Iris pigment epithelial cell (primary cell): ENCODE results near the gene EPS15.
"Not testable (repeated sequence)": the region's sequence is repeated elsewhere in the genome, so short reads cannot be mapped to it uniquely, and the experiment has no call there.

Source experiments
- DNase-seq: peaks from one replicate; pipeline ENCODE4 v3.0.0-alpha.2; 2011; ENCODE audit warnings: low read depth

The EPS15 gene

DNA sequence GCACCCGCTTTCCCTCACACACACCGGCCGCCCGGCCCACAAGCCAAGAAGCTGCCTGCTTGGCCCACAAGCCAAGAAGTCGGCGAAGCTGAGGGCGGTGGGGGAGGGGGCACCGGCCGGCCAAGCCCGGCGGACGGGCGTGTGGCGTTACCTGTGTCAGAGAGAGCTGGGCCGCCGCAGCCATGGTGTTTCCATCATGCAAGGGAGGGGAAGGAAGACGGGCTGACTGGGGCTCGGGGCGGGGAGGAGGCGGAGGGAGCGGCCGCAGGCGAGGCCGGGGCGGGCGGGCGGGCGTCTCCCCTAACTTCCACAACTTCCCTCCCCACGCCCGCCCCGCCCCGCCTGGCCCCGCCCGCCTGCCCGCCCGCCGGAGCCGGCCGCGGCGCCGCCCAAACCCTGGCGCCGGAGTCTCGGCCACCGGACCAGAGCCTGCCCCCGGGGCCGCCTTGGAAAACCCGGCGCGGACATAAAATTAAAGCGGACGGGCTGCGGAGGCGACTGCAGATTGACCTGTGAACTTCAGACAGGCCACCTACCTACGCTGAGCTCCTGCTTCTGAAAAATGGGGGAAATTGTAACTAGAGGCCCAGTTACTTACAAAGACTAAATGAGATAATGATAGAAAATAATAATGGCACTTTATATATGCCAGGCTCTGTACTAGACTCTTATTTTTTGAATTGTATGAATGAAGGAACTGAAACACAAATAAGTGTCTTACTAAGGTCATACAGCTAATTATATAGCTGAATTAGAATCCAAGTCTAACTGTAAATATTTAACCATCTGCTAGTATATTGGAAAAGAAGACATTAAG, at the start of gene EPS15:
TSS of gene EPS15 (minus strand) at position 219 of the 817 bp plus-strand sequence. CDS start at position 184, 35 bp downstream.
- DNase-seq = peak; percentile 78

DNA sequence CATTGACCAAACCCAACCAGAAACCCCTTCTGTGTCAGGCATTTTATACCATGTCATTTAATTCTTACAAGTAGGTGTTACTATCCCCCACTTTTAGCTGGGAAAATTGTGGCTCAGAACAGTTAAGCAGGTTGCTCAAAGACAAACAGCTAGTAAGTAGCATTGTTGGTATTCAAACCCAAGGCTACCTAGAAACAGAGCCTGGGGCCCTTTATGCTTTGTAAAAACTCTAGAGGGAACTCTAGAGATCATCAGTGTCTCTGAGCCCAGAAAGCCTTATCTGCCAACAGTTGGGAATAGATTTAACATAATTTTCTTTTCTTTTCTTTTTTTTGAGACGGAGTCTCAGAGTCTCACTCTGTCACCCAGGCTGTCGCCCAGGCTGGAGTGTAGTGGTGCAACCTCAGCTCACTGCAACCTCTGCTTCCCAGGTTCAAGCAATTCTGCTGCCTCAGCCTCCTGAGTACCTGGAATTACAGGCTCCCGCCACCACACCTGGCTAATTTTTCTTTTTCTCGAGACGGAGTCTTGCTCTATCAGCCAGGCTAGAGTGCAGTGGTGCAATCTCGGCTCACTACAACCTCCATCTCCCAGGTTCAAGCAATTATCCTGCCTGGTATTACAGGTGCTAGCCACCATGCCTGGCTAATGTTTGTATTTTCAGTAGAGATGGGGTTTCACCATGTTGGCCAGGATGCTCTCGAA, 49.3 kb upstream of the EPS15 start:
- no peak for DNase-seq

DNA sequence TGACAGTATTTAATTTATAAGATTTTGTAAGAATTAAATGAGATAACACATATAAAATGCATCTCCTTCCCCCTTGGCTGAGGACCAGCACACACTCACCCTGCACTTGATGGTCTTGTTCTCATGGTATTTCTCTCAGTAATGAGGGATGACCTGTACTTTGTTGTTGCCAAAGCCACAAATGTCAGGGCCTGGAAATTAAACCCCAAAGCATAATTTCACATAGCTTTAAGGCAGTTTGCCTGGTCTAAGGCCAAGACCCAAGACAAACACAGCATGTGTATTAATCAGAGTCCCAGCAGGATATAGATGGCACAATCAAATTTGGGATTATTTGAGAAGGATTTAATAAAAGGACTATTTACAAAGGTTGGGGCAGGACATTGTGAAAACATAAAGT, 48.6 kb upstream of the EPS15 start:
- peak; percentile 93 for DNase-seq

DNA sequence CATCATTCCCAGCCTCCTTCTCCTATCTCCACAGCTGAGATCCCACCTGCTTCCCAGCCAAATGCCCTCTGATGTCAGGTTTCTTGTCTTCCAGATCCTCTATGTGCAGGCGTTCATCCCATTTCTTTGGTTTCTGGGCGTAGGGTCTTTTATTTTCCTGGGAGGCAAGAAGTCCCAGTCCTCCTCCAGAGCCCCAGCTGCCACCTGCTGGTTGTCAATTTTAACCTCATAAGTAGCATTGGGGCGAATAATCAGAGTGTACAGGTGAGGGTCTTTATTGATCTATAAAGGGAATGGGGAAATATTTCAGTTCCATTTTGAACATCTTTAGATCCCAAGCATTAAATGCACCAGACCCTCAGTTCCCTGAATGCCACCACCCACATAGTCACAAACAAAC, 47.2 kb upstream of the EPS15 start:
- DNase-seq = no peak

DNA sequence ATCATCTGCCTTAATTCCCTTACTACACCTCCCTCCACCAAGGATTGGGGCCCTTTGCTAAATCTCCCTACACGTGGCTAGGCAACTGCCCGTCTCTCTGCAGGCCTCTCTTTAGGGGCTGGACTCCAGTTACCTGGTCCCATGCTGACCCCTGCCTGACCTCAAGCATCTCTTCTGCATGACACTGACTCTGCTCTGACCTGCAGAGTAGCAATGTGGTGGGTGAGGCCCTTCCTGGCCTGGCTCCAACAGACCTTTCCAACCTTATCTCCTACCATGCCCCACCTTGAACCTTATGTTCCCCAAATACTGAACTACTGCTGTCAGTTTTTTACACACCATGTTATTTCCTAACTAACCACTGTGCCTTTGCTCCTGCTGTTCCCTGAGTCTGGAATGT, 45.9 kb upstream of the EPS15 start:
- no peak for DNase-seq

DNA sequence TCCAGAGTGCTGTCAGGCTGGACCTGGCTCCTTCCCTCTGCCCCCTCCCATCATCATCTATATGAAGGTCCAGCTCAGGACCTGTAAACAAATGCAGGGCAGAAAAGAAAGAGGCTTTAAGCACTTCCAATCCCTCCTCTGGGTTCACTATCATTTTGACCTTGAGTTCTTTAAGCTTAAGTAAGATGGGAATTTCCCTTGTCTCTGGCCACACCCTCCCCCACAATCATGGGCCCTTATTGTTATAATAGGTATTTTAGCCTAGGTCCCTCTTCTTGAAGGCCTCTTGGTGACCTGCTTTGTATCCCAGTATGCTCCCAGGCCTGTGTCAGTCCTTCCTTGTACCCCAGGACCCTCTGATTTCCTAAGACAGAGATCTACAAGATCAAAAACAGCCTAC, 45.1 kb upstream of the EPS15 start:
- DNase-seq = peak; percentile 83

DNA sequence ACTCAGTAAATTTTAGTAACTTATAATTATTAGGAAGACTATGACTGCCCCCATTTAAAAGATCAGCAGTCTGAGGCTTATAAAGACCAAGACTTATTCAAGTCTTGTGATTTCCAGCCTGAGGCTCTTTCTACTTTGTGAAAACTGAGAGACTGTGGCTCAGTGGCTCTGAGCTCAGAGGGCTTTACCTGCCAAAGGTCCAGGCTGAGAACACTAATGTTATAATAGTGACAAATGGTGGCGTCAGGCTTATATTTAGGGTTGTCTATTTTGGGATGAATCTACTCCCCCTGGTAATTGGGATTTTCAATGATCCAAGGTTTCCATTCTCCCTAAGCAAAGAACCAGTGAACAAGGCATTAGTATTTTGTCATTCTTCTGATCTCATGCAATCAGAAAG, 42.6 kb upstream of the EPS15 start:
- no peak for DNase-seq

DNA sequence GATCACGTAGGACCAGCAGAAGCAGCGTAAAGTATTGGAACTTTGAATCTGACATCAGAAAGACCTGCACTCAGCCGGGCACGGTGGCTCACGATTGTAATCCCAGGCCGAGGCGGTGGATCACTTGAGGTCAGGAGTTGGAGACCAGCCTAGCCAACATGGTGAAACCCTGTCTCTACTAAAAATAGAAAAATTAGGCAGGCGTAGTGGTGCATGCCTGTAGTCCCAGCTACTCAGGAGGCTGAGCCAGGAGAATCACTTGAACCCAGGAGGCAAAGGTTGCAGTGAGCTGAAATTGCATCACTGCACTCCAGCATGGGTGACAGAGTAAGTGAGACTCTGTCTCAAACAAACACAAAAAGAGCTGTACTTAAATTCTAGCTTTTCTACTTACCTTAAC, 41.8 kb upstream of the EPS15 start:
- not testable (repeated sequence) for DNase-seq

- DNase-seq = no peak
Measured at GRCh38 chr1:51560034-51560433, 41.0 kb upstream of the EPS15 start.

DNA sequence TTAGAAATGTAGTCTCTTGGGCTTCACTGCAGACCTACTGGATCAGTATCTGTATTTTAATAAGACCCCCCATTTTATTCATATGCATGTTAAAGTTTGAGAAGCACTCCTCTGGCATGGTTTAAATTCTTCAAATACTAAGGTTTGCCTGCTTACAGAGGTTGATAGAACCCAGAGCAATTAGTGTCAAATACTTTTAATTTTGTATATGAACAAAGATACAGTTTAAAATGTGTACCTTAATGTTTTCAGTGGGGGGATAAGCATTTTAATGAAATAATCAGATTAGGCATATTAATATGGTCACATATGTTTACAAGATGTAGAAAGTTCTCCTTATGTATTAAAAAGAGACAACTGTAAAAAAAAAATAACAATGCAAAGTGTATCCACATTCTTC, 40.4 kb upstream of the EPS15 start:
- DNase-seq = no peak

DNA sequence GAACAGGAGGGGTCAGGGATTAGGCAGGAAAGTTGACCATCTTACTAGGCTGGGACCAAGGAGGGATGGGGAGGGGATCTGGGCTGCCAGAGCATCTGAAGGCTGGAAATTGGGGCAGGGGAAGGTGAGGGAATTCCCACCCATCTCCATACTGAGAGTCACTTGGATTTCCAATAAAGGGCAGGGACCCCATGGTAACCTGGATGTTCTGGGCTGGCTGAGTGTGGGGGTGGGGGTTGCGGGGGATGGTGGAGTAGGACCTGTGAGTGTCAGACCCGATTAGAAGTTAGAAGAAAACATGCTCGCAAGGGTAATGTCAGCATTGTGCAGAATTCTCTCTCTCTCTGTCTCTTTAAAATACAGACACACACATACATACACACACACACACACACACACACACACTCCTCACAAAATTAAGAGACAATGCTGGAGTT, 40.0 kb upstream of the EPS15 start:
- DNase-seq = no peak

GRCh38 chr1:51558375-51558924, 39.4 kb upstream of the EPS15 start:
- DNase-seq = peak; percentile 57

DNA sequence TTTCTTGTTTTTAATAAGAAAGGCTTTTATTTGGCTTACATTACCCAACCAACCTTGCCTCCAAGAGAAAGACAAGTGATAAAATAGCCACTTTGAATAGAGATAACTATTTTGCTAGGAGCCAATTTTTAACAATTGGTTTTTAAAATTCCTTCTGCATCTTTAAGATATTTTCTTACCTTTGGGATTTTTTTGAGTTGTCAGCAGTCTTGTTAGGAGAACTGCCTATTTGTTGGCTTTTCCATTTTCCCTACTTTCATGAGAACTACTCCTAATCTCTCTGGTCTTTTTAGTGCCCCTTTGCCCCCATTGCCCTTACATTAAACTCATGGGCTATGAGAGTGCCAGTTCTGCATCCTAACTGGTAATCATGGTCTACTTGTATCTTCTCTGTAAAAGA, 38.1 kb upstream of the EPS15 start:
- no peak for DNase-seq

DNA sequence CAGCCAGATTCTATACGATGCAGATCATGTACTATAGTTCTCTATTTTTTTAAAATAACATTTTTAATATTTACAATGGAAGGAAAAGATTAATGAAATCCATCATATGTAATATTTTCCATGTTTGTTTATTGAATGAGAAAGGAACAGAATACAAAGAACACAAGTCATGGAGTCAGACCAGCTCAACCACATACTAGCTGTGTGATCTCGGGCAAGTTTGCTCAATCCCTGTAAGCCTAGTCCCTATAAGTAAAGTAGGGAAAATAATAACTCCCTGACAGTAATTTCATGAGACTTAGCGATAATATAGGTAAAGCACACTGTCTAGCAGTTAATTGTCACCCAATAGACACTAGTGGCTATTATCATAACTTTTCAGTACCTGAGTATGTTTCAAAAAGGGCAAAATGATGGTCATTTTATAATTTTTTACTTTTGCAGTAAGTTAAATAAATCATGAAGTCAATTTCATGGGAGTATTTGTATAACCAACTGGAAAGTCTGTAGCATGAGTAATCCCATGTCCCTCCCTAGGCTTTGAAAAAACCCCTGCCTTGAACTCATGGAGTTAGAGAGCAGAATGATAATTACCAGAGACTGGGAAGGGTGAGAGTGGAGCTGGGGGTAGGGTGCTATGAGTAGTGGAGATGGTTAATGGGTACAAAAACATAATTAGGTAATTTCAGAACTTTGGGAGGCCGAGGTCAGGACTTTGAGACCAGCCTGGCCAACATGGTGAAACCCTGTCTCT, 37.0 kb upstream of the EPS15 start:
- DNase-seq = peak; percentile 27

GRCh38 chr1:51553911-51554310, 34.8 kb upstream of the EPS15 start:
- no peak for DNase-seq

- no peak for DNase-seq
Measured at GRCh38 chr1:51552929-51553807, 34.1 kb upstream of the EPS15 start.

- no peak for DNase-seq
Measured at GRCh38 chr1:51551848-51552296, 32.8 kb upstream of the EPS15 start.

DNA sequence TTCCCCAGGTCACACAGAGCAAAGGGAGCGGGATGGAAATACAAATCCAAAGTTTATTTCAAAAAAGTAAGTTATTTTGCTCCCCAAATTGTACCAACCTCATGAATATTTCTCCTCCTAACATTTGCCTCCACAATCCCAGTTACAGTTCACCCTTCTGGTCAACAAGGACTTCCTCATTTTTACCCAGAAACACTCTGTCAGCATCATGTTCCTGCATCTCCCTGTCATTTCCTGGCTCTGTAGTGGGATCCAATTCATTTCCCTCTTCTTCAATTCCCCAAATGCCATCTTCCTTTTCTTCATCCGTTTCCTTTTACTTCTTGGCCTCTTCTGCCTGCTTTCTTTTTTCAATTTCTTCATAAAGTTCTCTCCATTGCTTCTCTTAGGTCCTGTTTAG, 32.0 kb upstream of the EPS15 start:
- no peak for DNase-seq

GRCh38 chr1:51549901-51550300, 30.8 kb upstream of the EPS15 start:
- no peak for DNase-seq

DNA sequence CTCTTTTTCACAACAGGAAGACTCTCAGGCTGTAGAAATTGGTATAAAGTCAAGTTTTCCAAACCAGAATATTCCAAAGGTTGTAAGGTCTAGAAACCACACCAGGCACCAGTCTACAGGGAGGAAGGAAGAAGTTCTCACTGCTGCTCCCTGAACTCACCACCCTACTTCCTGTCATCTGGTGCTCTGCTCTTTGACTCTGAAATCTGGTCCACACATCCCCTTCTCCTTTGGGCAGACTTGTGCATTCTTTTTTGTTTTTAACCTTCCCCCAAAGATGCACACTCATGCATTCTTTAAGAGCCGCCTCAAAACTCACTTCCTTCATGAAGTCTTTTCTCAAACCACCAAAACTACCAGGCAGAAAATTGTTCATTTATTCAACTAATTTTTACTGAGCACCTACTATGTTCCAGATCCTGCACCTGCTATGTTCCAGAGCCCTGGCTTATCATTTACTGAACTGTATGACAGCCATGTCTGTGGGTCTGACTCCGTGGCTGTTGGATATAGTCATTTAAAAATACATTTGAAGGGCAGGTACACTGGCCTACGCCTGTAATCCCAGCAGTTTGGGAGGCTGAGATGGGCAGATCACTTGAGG, 30.1 kb upstream of the EPS15 start:
- DNase-seq = no peak

- peak; percentile 30 for DNase-seq
Measured at GRCh38 chr1:51543858-51544257, 24.8 kb upstream of the EPS15 start.
